HG03108 (cell line): ENCODE results near the gene CSHL1.
"Not testable (repeated sequence)": the region's sequence is repeated elsewhere in the genome, so short reads cannot be mapped to it uniquely, and the experiment has no call there.

Experiments used
- ATAC-seq: cut with Tn5 transposase; IDR thresholded peaks from one replicate; pipeline ENCODE4 v1.9.1; 2021; ENCODE audit warnings: moderate library complexity; ENCODE audit not compliant: unreplicated experiment

The CSHL1 gene

DNA sequence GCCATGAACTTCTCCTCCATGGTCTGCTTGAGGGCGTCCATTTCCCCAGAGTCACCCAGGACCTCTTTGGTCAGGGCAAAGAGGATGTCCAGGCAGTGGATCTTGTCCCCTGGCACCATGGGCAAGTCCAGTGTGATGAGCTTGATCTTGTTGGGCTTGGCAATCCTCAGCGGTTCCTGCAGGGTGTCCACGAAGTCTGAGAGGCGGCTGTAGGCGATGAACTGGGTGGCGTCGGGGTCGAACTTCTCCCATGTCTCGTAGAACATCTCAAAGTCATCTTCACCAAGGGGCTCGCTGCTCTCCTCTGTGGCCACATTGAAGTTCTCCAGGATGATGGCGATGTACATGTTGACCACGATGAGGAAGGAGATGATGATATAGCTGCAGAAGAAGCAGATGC is 30.1 kb upstream of the CSHL1 start:
- ATAC-seq: no peak

DNA sequence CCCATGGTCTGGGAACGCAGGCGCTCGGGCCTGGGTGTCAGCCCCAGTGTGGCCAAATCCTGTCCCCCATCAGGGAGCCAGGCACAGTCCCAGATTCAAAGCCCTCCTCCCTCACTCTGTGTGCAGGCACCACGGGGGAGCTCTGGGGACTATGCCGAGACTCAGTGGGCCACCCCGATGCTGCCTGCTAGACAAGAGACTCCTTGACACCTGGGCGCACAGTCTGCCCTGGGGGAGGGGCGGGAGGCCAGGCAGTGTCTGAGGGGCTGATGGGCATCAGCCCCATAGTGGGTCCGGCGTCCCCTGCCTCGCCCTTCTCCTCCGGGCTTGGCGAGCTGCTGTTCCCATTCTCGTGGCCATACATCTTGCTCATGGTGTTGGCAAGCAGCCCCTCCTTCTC is 29.5 kb upstream of the CSHL1 start:
- ATAC-seq: no peak

DNA sequence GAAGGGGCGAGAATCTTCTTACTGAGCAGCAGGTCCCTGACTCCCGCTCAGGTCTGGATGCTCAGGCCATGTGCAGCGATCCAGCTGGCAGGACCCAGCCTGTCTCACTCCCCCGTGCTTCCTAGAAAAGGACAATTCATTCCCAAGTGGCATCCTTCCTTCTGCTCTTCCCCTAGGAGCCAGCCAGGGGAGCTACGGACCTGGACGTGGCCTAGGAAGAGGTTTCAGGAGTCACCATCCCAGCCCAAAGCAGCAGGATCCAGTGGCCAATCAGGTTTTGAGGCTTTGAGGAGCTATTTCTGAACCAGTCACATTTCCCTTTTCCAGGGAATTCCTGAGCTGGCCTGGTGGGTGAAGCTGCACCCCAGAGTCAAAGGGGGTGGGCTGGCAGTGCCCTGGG is 28.8 kb upstream of the CSHL1 start:
- no peak for ATAC-seq

DNA sequence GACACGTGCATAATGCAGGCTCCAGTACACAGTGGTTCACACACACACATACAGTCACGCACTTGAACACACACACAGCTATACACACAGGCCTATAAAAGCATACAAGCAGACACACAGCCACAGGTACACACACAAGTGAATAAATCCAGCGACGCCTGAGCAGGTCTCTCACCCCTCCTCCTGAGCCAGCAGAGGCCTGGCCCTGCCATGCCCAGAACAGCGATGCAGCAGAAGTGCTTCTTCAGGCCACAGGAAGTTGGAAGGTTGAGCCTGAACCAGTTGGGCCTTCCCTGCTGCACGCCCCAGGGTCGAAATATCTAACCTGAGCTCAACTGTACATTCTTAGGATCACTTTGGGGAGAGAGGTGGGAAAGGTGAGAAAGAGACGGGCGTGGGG is 28.3 kb upstream of the CSHL1 start:
- ATAC-seq: no peak

DNA sequence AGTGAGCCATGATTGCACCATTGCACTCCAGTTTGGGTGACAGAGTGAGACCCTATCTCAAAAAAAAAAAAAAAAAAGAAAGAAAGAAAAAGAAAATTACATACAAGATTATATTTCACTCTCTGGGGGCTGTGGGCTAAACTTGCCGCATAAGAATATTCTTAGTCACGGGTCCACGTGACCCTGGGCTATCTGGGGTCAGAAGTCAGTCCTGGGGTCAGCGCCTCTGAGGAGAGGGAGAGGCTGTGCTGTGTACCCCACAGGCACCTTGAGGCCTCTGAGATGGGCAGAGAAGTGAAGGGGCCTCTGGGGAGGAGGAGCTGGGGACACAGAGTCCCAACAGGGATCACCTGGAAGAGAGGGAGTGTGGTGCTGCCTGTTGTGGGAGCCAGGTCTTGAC is 26.9 kb upstream of the CSHL1 start:
- no peak for ATAC-seq

DNA sequence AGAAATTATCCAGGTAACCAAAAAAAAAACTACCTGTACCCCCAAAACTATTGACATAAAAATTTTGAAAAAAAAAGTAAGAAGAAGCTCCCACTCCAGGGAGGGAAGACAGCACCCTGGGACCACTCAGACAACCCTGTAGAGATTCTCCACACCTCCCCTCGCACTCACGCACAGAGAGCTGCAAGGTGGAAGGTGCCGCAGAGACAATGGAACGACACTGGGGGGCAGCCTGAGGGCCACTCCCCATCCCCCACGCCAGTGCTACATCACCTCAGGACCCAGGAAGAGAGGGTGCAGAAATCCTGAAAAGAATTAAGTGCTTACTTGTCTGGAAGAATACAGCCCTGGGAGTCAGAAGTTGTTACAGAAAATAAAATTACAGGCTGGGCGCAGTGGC is 26.3 kb upstream of the CSHL1 start:
- ATAC-seq: no peak

DNA sequence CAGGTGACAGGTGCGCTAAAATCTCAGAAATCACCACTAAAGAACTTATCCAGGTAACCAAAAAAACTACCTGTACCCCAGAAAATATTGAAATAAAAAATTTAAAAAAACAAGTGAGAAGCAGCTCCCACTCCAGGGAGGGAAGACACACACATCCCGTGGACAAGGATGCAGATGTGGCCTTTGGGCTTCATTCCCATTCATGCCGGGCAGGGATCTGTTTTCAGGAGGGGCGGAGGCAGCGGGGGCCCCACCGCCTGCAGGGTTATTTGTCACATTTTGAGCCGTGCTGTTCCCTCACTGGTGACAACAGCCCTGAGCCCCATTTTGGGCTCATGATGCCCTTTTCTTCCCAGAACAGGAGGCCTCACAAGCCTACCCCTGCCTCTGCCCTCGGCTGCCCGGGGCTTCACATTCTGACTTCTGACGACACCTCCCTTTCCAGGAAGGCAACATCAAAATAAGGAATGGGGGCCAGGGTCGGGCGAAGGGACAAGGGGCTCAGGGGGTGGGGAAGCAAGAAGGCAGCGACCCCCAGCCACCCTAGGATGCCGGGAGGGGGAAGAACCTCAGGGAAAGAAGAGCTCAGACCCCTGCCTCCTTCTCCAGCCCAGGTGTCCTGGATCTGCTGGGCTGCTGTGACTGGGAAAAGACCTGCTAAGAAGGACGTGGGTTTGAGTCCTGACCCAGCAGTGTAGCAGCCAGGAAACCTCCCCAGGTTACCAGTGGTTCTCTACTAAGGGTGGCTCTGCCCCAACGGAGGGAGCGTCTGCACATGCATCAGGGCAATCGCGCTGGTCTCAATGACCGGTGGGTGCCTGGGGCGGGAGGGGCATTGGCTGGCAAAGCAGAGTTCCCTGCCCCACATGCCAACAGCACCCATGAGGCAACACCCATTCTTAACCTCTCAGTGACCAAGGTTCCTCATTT is 23.4 kb upstream of the CSHL1 start:
- ATAC-seq: no peak

DNA sequence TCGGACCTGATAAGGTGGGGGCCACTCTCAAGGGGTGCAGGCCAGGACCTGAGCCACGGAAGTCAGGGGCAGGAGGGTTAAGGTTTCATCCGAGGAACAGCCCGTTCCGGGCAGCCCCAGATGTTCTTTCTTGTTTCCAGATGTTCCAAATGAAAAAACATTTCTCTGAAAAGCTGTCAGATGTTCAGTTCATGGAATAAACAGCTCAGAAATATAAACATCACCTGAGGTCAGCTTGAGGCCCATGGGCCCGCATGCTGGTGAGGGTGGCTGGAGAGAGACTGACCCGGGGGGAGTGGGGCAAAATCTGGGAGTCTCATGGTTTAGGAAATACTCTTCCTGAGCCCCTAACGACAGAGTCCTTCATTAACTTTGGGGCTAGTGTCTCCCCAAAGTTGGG is 22.5 kb upstream of the CSHL1 start:
- no peak for ATAC-seq

DNA sequence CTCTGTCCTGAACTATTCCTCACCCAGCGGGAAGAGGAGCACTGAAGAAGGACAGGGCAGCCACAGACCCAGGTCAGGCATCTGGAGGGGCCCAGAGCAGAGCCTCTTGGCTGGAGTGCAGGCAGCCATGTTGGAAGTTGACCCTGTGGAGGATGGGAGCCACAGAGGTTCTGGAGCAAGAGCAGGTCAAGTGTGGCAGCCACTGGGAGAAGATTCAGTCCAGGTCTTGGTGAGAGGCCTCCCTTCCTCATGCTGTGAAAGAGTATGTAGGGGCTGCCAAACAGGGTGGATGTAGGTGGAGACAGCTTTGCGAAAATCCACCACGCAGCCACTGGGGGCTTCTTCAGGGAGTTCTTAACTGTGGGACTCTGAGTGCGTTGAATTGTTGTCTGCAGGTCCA is 21.7 kb upstream of the CSHL1 start:
- ATAC-seq: no peak

DNA sequence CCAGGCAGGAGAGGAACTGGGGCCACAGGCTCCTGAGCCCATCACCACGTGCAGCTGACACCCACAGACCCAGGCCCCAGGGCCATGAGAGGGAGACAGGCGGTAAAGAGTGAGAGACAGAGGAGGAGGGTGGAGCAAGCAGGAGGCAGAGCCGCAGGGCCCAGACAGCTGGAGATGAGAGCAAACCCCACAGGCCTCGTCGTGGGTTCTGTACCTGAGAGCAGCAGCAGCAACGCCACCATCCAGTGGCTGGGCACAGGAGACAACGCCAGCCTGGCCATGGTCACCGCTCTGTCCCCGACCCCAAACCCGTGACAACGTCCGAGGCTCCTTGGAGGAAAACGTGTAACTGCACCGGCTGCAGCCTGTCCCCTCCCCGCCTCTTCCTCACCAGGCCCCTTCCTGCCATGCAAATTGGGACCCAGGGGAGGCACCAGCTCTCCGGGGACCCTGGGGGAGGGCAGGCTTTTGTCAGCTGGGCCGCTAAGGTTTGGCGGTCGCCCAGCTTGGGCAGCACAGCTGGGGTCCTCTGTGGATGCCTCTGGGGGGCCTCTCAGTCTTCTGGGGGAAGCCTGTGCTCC is 21.0 kb upstream of the CSHL1 start, which contains the start of gene CD79B:
TSS of gene CD79B (minus strand) at position 351 of the 581 bp plus-strand sequence. CDS start at position 281, 70 bp downstream.
- peak; percentile 70 for ATAC-seq

DNA sequence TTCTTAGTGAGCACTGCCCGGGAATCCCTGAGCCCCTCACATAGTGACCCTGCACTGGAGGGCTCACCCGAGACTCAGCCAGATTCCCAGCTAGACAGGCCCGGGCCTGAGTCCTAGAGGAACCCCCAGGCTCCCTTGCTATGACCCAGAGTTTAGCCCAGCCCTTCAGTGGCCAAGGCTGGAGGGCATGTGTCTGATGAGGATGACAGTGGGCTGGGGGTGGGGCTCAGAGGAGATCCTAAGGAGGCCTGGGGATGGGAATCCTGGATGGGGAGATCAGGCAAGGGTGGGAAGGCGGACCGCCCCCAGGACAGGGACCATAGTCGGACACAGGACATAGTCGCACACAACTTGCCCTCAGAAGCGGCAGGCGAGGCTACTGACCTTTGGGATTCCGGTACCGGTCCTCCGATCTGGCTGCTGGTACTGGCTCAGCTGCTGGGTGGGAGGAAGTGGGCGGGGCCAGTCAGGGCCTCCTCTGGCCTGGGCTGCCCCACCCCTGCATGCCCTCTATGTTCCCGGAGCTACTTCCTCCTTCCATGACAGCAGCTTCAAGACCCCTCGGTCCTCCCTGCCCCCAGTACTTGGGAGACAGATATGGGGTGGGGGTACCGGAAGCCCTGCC is 20.0 kb upstream of the CSHL1 start:
- ATAC-seq: peak; percentile 53

DNA sequence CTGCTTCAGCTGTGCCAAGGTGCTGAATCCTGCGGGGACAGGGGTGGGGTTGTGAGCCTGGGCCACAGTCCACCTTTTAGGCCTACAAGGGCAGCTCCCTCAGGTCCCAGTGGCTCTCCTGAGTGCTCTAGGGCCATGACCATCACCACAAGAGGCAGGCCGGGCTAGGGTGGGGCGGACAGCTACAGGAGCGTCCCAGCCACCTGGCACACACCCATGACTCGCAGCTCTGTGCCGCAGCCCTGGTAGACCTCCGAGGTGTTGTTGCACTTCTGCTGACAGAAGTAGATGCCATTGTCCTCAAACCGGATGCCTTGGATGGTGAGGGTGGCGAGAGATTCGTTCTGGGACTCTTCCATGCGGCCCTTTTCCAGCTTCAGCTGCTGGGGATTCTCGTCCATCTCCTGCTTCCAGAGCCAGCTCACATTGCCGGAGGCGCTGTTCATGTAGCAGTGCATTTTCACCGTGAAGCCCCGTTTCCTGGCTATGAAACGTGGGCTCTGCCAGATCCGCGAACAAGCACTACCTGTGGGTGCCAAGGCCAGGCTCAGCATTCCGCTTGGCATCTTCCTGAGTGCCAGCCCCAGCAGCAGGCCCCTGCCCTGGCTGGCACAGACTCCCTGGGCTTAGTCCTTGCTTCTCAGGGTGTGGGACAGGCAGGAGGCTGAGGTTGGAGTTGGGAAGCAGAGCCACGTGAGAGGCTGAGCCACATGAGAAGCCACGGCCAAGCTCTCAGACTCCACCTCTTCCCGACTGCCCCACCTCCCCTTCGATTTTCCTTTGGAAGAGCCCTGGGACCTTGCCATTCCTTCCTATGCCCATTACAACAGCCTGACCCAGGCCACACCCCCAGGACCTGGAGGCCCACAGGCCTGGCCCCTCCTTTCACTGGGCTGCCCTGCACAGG is 19.1 kb upstream of the CSHL1 start:
- no peak for ATAC-seq

DNA sequence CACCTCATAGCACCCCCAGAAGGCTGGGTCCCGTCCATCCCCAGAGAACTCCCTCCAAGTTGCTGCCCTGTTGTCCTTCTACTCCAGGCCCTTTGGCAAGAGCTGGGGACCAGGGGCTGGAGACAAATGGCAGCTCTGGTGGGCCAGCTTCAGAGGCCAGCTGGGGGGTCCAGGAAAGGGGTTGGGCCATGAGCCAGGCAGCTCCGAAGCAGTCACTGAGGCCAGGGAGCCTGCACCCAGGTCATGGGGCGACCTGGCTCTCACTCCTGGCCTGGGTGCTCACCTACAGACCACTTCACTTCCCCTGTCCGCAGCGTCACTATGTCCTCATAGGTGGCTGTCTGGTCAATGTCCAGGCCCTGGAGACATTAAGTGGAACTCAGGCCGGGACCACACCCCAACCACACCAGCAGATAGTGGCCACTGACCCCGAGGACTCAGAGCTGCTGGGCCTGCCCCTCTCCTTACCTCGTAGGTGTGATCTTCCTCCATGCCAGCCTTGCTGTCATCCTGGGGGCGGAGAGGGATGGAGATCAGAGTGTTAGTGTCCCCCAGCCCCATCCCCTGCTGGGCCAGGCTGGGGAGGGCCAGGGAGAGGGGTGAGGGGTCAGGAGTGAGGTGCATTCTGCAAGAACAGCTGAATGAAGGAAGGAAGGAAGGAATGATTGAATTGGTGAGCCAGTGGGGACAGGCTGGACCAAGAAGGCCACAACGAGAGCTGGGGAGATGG is 18.1 kb upstream of the CSHL1 start:
- no peak for ATAC-seq

DNA sequence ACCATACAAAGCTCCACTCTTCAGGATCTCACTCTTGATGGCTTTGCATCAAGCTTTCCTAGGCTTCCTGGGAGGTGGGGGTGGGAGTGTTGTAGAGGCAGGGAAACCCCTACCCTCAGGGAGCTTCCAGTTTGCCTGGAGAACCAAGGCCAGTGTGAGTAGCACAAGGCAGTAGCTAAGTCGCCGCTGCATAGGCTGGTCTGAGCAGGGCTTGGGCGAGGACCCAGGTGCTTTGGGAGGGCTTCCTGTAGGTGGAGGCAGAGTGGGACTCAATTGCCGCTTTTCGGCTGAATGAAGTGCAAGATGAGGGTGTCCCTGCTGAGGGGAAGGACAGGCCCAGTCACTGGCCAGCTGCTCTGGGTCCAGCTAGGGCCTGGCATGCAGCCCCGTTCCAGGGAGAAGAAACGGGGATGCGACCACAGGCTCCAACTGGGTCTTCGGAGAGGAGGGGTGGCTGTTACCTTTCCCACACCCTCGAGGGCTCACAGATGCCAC is 17.2 kb upstream of the CSHL1 start:
- ATAC-seq: no peak

DNA sequence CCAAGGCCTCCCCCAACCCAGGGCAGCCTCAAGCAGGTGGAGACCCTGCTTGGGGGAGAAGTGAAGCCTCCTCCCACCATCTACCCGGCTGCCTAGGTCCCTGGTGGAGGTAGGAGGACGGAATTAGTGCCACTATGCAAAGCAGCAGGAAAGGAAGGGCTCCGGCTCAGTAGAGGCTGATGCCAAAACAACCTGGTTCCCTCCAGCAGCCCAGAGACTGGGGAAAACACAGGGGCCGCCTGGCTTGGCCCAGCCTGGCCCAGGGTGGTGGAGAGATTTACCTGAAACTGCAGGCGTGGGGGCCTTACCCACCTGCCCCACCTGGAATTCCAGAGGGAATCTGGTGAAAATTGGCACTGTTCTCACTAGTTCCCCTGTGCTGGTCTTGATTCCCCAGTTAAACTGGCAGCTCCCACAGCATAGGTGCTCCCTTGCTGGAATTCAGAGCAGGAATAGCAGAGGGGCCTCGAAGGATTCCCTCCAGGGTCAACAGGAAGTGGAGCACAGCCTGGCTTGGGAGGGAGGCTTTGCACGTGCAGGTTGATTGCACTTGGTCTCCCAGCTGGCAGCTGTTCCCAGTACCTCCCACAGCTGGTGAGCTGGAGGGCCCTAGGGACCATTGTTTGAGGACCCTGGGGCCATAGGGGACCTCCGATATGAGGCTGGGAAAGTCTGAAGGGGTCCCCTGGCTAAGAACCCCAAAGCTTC is 16.6 kb upstream of the CSHL1 start:
- no peak for ATAC-seq

DNA sequence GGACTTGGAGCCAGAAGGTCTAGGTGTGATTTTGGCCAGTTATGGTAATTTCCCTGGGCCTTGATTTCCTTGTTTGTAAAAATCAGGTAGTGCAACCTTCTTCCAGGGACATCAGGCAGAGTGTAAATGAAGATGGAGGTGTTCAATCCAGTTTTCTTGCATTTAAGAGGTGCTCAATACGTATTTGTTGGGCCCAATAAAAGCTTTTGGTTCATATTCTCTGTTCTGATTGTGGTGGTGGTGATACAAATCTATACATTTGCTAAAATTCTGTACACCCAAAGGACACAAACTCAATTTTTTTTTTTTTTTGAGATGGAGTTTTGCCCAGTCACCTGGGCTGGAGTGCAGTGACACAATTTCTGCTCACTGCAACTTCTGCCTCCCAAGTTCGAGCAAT is 15.1 kb upstream of the CSHL1 start:
- ATAC-seq: no peak

DNA sequence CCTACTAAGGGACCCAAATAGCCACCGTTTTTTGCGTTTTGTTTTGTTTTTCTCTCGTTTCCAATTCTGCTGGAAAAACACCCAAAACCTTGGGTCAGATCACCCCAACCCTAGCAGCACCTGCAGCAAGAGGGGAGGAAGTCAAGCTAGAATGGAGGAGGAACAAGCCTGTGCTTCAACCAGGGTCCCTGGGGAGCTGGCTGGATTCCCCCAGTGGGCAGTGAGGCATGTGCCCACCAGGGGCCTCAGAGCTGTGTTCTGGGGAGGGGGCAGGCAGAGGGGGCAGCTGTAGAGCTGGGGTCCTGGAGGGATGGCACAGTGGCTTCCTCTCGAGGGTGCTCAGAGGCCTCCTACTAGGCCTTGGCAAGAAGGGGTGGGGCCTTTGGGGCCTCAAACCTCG is 14.6 kb upstream of the CSHL1 start:
- ATAC-seq: no peak

DNA sequence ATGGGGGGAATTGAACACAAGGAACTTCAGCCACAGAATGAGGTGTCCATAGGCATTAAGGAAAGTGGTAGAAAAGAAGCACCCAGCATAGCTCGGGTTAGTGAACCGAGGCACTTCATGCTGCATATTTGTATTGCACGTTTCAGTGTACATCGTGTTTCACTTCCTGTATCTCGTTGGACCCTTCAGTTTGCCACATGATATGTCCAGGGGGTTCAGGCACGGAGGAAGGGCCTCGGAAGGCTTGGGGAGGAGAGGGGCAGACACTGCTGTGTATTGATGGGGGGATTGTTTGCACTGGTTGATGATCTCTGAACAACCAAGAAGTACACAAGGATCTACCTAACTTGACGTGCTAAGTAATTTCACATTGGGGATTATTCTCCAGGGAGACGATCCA is 11.3 kb upstream of the CSHL1 start:
- not testable (repeated sequence) for ATAC-seq

DNA sequence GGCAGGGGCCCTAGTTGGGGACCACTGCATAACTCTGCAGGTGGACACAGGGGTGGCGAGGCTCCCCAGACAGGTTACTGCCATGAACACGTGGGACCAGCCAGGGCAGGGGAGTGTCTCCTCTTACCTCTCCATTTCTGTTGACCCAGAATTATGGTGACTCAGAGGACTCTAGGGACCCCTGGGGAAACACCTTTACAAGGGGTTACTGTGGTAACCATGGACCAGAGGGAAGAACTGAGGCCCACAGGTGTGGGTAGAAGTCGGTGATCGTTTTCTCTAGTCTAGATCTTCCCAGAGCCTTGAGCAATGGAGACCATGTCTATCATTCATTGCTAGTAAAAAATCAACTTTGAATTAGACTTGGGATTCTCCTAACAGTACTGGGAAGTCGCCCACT is 9.7 kb upstream of the CSHL1 start:
- not testable (repeated sequence) for ATAC-seq
